Esophagus squamous epithelium (tissue), 5 donors: ENCODE measurements around the gene KCNS3. TPM values are rescaled to one million over a fixed set of nuclear protein-coding genes. Genes with fewer than 3 reads are reported as not detected.
A peak's percentile ranks its signal among the peaks of the same experiment; 100 is the strongest.

ENCODE experiments used
- DNase-seq: peaks from one replicate; lab custom pipeline; 2025; lab: John Stamatoyannopoulos, UW
- H3K27ac ChIP-seq, 4 donors: fragments of 200-600 bp; sonication (generic); one replicate each; pipeline ENCODE4 v1.5.1; 2016 to 2019; ENCODE audit warnings: mild to moderate bottlenecking in 1 of 4
- H3K27me3 ChIP-seq, 4 donors: fragments of 200-600 bp; sonication (generic); 1 replicate in 3 of 4; 2 replicates in 1 of 4; pipeline versions ENCODE4 v1.5.1 to v1.6.0; 2017 to 2021; ENCODE audit warnings: antibody characterized with exemption in 1 of 4
- H3K36me3 ChIP-seq, 3 donors: fragments of 200-600 bp; sonication (generic); one replicate each; pipeline ENCODE4 v1.5.1; 2016 to 2019
- H3K4me1 ChIP-seq, 3 donors: fragments of 200-600 bp; sonication (generic); one replicate each; pipeline ENCODE4 v1.5.1; 2017 to 2019
- H3K4me3 ChIP-seq, 4 donors: fragments of 200-600 bp; sonication (generic); 1 replicate in 3 of 4; 2 replicates in 1 of 4; pipeline ENCODE4 v1.5.1; 2016 to 2019; ENCODE audit warnings: mild to moderate bottlenecking in 2 of 4, moderate library complexity in 1 of 4
- H3K9me3 ChIP-seq, 3 donors: fragments of 200-600 bp; sonication (generic); one replicate each; pipeline ENCODE4 v1.5.1; 2016 to 2019
- POLR2A ChIP-seq, 4 donors: fragments of 450-650 bp; IDR thresholded peaks; one replicate each; pipeline ENCODE4 v1.6.1; 2017; ENCODE audit warnings: antibody characterized with exemption in 4 of 4, mild to moderate bottlenecking in 4 of 4, moderate library complexity in 3 of 4
- WGBS, 2 donors: methylation state at CpG; one replicate each; pipeline ENCODE4 v1.1.5; 2018; 5-methylcytosine and 5-hydroxymethylcytosine counted together
- intact Hi-C: fragments of 100-400 bp; cut with DNase I; formaldehyde crosslinking; loops from one replicate; pipeline ENCODE4 v1.15.0; 2022
- total RNA-seq, 4 donors: library from RNA; depleted of rRNA; stranded (reverse); fragments of >200 nt; gene quantifications; one replicate each; pipeline ENCODE4 v1.1.0, GENCODE V29; 2016
- TF ChIP-seq, protein P1 (sequence below), 6 experiments: fragments of 450-650 bp in 4 of 6; fragments of 200-600 bp in 2 of 6; sonication (generic) in 2 of 6; IDR thresholded peaks; one replicate each; pipeline ENCODE4 v1.5.1; 2016 to 2019; ENCODE audit warnings: antibody characterized with exemption in 6 of 6, mild to moderate bottlenecking in 4 of 6, moderate library complexity in 4 of 6
- donor health status: DM: yes; HTN: yes; CAD: no.

Gene KCNS3
- total RNA-seq, 4 donors from 2014 or later = 8.6 to 33.5 (median 21.5) TPM

GRCh38 chr2:17969661-17970060 is 91.2 kb downstream of the KCNS3 start:
- Histone ChIP-seq H3K4me3 (no peak overlapping the region), H3K27ac (no peak overlapping the region), H3K27me3 (peaks cover 0 to 5% (median 0%) of the 10 kb centered on the region in 4 donors), H3K9me3 (no peaks in the 10 kb centered on the region), H3K4me1 (no peaks in the 10 kb centered on the region), H3K36me3 (no peaks in the 10 kb centered on the region)
- TF ChIP-seq POLR2A (IDR thresholded peaks at IDR 0.05) = no peak
- TF ChIP-seq, protein P1, sequence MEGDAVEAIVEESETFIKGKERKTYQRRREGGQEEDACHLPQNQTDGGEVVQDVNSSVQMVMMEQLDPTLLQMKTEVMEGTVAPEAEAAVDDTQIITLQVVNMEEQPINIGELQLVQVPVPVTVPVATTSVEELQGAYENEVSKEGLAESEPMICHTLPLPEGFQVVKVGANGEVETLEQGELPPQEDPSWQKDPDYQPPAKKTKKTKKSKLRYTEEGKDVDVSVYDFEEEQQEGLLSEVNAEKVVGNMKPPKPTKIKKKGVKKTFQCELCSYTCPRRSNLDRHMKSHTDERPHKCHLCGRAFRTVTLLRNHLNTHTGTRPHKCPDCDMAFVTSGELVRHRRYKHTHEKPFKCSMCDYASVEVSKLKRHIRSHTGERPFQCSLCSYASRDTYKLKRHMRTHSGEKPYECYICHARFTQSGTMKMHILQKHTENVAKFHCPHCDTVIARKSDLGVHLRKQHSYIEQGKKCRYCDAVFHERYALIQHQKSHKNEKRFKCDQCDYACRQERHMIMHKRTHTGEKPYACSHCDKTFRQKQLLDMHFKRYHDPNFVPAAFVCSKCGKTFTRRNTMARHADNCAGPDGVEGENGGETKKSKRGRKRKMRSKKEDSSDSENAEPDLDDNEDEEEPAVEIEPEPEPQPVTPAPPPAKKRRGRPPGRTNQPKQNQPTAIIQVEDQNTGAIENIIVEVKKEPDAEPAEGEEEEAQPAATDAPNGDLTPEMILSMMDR (IDR thresholded peaks at IDR 0.05) = no peak
- intact Hi-C loops = no loop called here
- WGBS, 2 donors = 95 to 98% methylated on average over 3 of the region's 3 CpGs
- DNase-seq = no peak

GRCh38 chr2:17971531-17972125 is 93.2 kb downstream of the KCNS3 start:
- Histone ChIP-seq H3K36me3 (no peaks in the 10 kb centered on the region), H3K27ac (no peak overlapping the region), H3K4me3 (no peak overlapping the region), H3K9me3 (no peaks in the 10 kb centered on the region), H3K27me3 (peaks cover 0 to 5% (median 0%) of the 10 kb centered on the region in 4 donors), H3K4me1 (peaks cover 0 to 4% (median 0%) of the 10 kb centered on the region in 3 donors)
- DNase-seq = no peak
- intact Hi-C loops = no loop called here
- TF ChIP-seq POLR2A (IDR thresholded peaks at IDR 0.05) = no peak
- TF ChIP-seq, protein P1 (IDR thresholded peaks at IDR 0.05) = no peak
- 69 to 83% methylated on average over 3 of the region's 3 CpGs for WGBS, 2 donors

DNA sequence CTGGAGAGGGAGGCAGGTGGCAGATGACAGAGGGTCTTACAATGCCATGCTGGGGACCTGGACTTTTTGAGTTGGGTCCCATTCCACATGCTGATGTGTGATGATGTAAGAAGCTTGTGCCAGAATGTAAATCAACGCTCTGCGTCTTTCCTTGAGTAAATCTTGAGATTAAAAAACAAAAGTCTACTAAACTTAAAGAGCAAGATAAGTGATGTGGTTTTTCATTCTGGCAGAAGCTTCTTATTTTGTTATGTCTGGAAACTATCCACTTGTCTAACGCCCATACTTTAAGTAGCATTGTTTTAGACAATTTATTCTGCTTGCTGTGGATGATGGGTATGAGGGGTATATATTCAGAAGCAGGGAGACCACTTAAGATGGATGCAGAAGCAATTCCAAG is 94.5 kb downstream of the KCNS3 start:
- peaks cover 0 to 5% (median 0%) of the 10 kb centered on the region in 4 donors for H3K27me3 ChIP-seq
- H3K4me1 ChIP-seq = peaks cover 0 to 9% (median 0%) of the 10 kb centered on the region in 3 donors
- TF ChIP-seq, protein P1 (IDR thresholded peaks at IDR 0.05) = no peak
- no peak for TF ChIP-seq POLR2A (IDR thresholded peaks at IDR 0.05)
- no peak overlapping the region for H3K27ac ChIP-seq
- 41 to 68% methylated on average over 3 of the region's 3 CpGs for WGBS, 2 donors
- H3K36me3 ChIP-seq = no peaks in the 10 kb centered on the region
- H3K9me3 ChIP-seq = no peaks in the 10 kb centered on the region
- no peak overlapping the region for H3K4me3 ChIP-seq
- intact Hi-C loops = no loop called here
- DNase-seq = no peak

GRCh38 chr2:17975401-17975800 is 96.9 kb downstream of the KCNS3 start:
- WGBS, 2 donors = 90% methylated on average over 2 of the region's 2 CpGs
- TF ChIP-seq, protein P1 (IDR thresholded peaks at IDR 0.05) = no peak
- no peak for TF ChIP-seq POLR2A (IDR thresholded peaks at IDR 0.05)

DNA sequence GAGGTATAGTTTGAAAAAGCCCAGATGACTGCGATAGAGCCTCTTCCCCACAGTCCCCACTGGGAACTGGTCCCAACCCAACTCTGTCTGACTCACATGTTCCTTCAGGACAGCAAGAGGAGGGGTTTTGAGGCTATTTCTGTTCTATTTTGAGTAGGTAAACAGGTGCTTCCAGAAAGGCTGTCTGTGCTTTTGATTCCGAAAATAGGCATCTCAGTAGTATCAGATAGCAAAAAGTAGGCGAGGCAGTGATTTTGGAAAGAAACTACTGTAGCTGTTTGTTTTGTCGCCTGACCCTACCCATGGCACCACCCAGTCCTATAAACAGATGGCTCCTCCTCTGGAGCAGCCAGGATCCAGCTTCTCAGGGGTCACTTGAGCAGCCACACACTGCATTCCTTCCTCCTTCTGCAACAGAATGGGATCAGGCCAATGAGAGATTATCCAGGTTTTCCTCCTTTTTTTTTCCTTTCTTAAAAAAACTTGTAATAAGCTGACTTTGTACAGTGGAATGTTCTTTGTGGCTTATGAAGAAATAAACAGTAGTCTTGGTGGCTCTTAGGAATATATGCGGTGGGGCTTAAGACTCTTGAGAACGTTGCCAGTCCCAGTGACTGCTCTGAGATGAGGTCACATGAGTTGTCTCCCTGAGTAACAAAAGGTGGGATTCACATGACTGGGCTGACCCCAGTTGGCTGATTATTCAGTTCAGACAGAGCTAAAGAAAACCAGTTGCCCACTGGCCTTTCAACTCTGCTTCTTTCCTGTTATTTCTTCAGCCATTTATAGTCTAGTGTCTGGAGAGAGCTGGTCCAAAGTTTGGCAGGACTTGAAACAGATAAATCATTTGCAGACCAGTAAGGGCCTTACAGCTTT is 98.6 kb downstream of the KCNS3 start:
- WGBS, 2 donors = 53 to 68% methylated on average over 6 of the region's 6 CpGs
- peak overlapping the region in 2 of 4 donors; percentile 47 to 75 for H3K27ac ChIP-seq
- TF ChIP-seq POLR2A (IDR thresholded peaks at IDR 0.05) = no peak
- TF ChIP-seq, protein P1 (IDR thresholded peaks at IDR 0.05) = no peak
- H3K27me3 ChIP-seq = no peaks in the 10 kb centered on the region
- H3K4me3 ChIP-seq = no peak overlapping the region
- no peaks in the 10 kb centered on the region for H3K9me3 ChIP-seq
- H3K36me3 ChIP-seq = no peaks in the 10 kb centered on the region
- no peak for DNase-seq
- H3K4me1 ChIP-seq = peaks cover 0 to 9% (median 0%) of the 10 kb centered on the region in 3 donors
- intact Hi-C loops = no loop called here

More at GRCh38 chr2:17975401-17975800, 96.9 kb downstream of the KCNS3 start:
- no peak overlapping the region for H3K27ac ChIP-seq
- H3K36me3 ChIP-seq = no peaks in the 10 kb centered on the region
- H3K4me3 ChIP-seq = no peak overlapping the region
- H3K9me3 ChIP-seq = no peaks in the 10 kb centered on the region
- H3K4me1 ChIP-seq = peaks cover 0 to 9% (median 0%) of the 10 kb centered on the region in 3 donors
- DNase-seq = no peak
- intact Hi-C loops = no loop called here
- H3K27me3 ChIP-seq = no peaks in the 10 kb centered on the region
